Measurements from ENCODE around the gene TTC28.

The TTC28 gene

DNA sequence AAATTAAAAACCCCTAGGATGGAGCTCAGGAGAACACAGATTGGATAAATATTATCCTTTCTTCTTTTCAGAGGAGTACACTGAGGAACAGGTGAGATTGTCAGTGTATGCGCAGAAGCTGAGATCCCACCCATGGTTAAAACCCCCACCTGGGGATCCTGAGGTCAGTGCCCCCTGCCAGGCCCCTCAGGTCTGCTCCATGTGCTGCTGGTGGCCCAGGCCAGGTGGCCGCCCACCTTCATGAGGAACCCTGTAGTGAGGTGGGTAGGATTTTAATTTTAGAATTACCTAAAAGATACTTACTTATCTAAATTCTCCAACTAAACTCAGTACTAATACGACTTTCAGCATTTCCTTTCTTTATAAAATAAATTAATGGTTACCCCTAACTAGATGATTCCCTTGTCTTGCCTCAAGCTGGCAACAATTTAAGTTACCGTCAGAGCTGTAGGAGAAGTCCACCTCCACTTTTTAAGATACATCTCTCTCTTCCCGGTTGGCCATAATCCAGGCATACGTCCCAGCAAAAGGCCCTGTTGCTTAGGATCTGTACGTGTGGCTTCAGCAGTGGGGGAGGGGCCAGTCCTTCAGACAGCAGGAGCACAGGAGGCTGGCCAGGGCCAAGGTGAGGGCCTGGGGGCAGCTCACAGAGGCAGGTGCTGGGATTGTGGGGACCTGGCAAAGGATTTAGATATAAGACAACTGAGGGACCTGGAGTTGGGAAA is 699.1 kb downstream of the TTC28 start:
- DNase-seq: no peak

DNA sequence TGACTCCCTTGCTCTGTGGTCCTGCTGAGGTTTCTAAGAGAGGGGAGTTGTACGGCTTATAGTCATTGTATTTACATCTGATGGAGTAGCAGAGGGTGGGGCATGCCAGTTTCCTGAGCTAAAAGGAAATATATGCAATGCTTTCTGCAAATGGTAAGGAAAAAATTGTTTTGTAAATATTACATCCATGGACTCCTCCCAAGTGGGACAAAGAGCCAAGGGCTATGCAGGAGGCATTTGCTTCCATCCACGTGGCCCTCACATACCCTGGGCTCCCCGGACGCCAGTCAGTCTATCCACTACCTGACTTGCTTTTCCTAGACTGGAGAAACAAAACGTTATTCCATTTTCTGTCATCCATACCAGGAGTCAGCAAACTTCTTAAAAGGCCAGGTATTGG is 700.8 kb downstream of the TTC28 start:
- no peak for DNase-seq

DNA sequence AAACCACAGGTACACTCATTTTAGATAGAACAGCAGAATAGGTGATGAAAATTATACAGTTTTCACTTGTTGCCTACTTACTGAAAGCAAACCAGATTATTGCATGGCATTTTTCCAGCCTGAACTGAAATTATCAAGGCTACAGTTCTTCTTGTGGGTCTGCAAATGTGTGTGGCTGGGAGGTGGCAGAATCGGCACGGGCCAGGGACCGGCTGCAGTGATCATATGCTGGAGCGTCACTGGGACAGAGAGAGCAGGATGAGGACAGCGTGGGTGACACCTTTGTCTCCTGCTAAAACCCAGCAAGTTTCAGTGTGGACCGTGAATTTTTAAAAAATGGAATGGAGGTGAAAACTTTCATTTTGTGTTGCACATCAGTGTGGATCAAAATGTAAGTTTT is 701.3 kb downstream of the TTC28 start:
- DNase-seq: no peak

DNA sequence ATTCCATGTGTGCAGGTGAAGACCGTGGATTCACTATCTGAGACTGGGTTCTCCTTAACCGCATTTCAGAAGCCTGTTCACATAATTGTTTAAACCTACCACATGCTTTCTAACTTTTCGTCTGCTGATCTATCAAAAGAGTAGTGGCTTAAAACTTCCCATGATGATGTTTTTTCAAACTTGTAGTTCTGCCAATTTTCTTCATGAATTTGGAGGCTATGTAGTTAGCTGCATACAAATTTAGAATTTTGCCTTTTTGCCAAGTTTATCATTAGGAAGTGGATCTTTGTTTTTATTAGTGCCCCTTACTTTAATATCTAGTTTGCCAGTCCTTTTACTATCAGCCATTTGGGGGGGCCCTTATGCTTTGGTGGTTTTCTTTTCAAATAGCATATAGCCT is 703.1 kb downstream of the TTC28 start:
- no peak for DNase-seq

DNA sequence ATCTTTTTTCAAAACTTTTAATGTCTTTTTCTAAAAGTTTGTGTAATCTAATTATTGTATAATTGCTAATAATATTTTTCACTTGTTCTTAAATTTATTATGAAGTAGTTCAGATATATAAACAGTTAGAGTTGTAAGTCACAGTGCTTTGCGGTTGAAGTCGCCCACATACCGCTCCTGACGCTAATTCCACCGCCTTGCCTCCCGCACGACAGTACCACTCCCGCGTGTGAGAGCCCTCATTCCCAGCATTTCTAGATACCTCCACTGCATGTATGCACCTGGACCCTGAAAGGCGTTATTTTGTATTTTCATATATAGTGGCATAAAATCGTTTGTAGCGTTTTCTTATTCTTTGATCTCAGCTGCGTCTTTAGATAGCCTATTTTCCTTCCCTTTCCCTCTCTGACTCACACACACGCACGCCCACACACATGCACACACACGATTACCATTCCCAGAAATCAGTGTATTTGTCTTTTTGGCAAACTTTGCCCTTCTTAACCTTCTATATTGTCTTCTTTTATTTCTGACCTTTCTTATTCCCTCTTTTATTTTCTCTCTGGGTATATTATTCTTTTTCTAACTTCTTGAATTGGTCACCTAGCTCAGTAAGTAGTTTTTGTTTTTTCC is 704.1 kb downstream of the TTC28 start:
- DNase-seq: no peak

DNA sequence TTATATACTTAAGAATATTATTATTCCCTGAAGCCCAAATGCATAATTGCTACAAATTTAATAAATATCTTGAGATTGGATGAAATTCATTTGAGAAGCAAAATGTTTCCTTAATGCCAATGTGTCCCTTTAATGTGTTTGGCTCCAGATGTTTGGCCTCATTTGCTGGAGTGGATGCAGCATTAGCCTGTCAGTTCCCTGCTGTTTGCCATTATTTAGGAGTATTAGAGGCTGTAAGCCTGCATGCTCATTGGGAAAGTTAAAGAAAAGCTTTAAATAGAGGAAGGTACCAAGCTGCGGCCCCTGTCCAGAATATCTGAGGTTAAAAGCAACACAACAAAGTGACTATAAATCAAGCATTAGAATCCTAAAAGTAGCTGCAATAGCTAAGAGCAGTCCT is 705.8 kb downstream of the TTC28 start:
- DNase-seq: no peak

DNA sequence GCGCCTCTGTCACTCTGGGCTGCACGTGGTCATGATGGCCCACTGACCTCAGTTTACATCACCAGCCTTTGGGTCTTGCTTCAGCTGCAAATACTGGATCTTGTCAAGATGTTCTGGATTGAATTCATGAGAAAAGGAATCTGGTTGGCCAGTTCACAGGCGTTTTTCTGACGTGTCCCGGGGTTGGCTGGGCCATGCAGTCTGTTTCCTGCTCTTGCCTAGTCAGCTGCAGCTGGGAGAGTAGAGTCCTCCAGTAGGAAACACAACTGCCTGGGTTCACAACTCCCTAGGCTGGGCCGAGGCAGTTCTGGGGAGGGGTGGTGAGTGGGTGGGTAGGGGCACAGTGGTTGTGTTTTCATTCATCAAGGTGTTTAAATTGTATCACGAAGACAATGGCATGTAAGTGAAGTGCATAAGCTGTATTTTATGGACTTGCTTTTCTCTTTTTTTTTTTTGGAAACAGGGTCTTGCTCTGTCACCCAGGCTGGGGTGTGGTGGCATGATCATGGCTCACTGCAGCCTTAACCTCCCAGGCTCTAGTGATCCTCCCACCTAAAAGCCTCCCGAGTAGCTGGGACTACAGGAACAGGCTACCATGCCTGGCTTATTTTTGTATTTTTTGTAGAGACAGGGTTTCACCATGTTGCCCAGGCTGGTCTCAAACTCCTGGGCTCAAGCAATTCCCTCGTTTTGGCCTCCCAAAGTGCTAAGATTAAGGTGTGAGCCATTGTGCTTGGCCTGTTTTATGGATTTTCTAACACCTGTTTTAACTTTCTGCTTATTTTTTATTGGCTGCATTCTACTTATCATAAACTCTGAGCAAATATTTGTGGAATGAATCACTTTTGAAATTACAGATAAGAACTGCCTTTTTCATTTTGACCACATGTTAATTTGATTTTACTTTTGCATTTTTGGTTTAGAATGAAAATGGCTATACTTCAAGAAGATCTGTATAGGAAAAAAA is 706.6 kb downstream of the TTC28 start:
- DNase-seq: no peak

DNA sequence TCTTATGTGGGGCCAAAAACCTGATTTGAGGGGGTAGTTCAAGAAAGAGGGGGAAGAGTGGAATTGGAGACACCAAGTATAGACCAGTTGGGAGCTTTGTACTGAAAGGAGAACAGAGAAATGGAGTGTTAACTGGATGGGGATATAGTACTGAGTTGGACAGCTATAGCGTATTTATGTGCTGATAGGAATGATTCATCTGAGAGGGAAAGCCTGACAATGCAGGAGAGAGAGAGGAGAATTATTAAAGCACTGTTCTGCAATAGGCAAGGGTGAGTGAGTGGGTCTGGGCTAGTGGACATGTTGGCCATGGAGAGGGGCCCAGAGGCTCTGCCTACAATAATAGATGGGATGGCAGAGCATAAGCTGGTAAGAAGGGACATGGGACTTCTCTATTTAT is 707.7 kb downstream of the TTC28 start:
- no peak for DNase-seq

DNA sequence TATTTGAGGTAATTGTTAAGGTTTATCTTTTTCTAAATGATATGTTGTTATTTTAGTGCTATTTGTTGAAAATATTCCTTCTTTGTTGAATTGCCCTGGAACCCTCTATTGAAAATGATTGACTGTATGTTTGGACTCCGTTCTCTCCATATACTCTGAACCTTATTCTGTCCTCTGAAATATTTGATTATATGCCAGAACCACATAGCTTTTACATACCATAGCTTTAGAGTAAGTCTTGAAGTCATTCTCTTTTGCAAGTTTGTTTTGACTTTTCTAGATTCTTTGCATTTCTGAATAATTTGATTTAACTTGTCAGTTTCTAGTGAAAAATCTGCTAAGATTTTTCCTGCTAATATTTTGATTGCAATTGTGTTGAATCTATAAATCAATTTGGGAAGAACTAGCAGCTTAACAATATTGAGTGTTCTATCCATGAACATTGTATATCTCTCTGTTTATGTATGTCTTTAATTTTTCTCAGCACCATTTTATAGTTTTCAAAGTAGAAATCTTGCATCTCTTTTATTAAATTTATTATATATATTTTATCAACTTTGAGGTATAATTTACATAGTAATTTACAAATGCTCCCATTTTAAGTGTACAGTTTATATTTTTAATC is 708.9 kb downstream of the TTC28 start:
- no peak for DNase-seq

DNA sequence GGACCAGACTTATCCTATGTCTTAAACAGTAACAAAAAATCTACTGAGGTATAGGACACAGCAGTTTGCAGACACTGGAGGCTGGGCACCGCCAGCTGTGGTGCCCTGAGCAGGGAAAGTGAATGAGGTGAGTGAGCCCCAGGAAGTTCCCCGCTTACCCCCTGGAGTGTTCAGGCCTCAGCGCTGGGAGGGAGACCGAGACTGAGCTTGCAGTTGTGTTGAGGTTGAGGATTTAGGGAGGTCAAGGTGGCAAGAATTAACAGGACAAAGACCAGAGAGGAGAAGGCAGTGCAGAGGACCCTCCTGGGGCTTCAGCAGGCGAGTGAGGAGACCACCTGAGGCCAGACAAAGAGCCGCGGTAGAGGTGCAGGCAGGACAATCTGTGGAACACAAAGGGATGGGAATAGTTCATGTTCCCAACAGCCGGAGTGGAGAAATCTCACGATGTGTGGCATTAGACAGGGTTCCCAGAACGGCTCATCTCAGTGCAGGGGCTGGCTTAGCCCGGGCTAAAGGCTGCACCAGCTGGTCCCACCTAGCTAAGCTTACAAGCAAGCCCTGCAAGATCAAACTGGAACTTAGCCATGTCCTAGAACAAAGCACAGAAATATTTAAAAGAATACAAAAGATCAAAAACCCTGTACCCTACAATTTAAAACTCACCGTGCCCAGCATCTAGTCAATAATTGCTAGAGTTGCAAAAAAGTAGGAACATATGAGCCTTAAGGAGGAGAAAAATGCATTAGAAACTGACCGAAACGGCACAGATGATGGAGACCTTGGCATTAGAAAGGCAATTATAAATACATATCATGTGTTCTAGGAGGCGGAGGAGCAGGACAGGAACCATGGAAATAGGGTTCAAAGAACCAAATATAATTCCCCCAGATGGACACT is 713.2 kb downstream of the TTC28 start:
- DNase-seq: no peak

DNA sequence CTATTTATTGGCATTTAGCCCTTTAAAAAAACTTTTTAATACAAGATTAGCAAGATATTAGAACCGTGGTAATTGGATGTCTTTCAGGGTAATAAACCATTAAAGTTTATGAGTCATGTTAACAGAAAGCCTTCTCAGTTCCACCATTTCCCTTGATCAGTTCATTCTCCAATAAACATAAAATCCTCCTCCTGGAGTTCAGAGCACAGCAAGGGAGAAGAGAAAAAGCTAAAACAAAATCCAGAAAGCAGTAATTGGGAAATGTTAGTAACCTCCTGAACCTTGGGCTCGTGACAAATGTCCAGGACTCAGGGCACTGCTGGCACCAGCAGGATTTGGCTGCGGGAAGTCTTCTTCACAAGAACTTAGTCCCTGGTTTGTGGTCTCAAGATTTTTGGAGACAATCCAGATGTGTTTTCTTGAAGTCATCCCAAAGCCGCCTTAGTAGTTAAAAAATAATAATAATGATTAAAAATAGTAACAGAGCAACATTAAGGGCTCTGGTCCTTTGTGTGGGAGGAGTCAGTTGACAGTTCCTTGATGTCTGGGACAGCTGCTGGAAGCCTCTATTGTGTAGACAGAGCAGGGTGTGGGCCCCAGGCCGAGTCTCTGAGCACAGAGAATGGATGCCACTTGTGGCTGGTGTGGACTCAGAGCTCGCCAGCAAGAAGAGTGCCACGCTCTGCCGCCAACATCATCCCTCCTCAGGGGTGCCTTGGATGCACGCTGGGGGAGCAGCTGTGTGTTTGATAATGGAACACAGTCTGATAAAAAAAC is 717.2 kb downstream of the TTC28 start:
- DNase-seq: no peak

DNA sequence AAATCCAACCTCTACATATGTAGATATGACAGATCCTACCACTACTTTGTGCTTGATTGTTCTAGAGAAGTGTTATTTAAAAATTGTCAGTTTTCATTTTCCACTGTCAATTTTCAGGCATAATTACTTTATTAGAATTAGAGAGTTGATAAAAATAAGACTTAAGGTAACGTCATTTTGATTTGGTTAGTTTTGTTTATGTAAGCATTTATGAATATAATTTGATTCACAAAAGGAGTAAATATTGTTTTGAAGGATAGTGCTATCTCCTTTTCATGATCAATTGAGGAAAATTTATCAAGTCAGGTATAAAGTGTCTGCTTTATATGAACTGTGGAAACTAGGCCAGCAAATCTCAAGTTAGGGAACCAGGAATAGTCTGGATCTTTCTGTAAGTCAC is 718.0 kb downstream of the TTC28 start:
- no peak for DNase-seq

DNA sequence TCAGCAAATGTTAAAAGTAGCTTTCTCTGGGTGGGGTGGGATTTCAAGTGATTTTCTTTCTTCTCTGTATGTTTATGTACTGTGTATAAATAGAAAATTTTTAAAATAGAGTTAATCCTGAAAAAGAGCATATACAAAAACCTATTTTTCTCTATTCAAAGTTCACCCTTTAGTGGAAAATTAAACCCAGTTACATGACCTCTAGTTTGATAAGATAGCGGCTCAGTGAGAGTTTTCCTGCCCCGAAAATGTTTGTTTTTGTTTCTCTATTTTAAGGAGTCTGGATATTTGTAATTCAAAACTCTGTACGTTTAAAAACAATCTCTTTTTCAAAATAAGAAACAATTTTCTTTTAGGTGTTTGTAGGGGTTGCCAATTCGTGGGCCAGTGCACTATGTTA is 718.5 kb downstream of the TTC28 start:
- no peak for DNase-seq

DNA sequence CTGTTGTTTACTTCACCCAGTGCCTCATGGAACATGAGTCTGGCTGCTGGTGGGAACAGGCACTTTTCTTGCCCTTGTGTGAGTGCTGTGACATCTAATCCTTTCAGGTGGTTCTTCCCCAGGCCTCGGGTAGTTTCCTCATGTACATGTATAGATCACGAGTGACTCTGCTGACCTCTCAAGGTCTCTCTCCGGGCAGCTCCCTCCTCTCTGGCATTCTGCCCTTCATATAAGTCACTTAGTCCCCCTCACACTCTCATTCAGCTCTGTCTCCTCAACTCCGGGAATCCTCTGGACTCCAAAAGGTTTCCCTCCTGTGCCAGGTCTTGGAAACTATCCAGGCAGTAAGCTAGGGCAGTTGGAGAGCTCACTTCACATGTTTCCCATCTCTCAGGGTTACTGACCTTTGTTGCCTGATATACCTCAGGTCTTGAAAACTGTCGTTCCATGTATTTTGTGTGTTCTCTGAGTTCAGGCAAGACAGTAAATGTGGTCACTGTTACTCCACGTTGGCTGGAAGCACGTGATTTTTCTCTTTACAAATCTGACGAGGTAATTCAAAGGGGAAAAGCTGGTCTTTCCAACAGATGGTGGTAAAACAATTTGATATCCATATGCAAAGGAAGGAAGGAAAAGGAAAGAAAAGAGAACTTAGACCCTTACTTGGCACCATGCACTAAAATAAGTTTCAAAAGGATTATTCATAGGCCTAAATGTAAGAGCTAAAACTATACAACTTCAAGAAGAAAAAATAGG is 720.1 kb downstream of the TTC28 start:
- no peak for DNase-seq

DNA sequence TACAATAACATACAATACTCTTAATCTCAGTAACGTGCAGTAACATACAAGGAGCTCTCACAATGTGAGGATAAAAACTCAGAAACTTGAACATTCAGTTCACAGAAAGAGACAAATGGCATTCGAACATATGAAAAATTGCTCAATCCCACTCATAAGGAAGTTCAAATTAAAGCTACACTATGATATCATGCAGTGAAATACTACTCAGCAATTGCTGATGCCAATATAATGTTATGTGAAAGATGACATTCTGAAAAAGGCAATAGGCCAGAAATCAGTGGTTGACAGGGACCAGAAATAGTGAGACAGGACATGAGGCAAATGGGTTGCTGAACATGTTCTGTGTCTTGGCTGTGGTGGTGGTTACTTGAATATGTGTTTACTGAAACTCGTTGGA is 726.9 kb downstream of the TTC28 start:
- no peak for DNase-seq

DNA sequence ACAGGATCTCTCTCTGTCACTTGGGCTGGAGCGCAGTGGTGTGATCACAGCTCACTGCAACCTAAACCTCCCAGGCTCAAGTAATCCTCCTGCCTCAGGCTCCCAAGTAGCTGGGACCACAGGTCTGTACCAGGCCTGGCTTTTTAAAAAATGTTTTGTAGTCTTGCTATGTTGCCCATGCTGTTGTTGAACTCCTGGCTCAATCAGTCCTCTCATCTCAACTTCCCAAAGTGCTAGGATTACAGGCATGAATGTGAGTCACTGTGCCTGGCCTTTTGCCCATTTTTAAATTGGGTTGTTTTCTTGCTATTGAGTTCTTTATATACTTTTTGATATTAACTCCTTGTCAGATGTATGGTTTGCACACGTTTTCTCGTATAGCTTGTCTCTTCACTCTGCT is 727.5 kb downstream of the TTC28 start:
- no peak for DNase-seq

DNA sequence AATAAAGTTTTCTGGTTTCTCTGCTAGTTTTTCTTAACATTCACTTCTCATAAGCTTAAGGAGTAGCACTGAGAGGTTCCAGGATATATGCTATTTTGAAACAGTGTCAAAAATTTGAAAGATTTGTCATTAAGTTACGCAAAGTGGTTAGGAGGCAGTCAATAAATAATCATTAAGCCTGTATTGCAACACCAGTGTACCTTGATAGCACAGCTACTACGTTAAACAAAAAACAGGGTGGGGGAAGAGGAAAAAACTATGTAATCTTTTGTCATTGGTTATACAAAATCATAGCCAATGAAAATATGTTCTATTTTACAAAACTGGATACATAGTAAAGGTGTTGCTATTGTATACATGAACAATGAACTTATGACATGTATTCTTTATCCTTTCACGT is 730.2 kb downstream of the TTC28 start:
- DNase-seq: no peak

DNA sequence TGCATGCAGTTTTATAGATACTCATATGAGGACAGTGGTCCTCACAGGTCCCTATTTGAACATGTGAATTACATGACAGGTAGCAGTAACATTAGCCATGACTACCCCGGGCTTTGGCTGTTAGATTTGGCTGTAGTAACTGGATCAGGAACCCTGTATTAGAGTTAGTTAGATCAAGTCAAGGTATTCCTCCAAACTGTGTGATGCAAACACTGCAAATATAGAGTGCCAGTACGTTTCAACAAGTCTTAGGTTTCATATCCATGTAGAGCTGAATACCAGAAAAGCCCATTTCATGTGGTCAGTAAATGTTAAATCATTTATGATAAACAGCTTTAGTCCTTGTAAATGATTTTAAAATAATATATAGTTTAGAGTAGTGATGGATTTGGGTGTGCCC is 731.1 kb downstream of the TTC28 start:
- DNase-seq: no peak

DNA sequence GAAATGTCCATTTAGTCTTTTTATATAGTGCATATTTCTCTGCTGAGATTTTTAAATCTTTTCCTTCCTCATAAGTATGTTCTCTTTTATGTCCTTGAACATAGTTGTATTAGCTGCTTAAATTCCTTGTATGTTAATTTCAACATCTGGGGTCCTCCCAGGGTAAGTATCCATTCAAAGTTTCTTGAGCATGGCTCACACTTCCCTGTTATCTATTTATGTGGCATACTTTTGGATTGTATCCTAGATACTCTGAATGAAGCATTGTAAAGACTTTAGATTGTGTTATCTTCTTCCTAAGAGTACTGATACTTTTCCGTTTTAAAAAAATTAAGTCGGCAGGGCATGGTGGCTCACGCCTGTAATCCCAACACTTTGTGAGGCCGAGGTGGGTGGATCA is 732.2 kb downstream of the TTC28 start:
- no peak for DNase-seq

DNA sequence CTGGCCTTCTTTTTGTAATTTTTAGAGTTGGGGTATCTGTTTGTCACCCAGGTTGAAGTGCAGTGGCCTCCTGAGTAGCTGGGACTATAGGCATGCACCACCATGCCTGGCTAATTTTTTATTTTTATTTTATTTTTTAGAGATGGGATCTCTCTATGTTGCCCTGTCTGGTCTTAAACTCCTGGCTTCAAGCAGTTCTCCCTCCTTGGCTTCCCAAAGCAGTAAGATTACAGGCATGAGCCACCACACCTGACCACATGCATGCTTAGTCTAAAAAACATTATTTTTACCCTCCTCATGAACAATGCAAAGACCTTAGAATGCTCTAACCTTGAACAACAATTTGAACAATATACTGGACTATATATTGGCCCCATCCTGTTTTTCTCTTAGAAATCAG is 738.5 kb downstream of the TTC28 start:
- no peak for DNase-seq

DNA sequence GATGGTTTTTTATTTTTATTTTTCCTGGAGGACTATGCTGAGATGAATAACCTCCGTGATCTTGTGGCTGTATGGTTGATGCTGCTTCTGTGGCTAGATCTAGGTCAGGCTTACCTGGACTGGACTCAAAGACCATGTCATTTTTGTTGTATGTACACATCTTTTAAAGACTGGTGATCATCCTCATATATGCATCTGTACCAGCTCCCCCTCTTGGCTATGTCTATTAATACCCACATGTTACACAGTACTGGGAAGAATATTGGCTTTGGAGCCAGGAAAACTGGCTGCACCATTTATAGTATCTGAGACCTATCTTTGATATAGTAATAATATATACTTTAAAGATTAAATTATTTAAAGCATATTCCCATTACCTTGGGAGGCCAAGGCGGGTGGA is 742.2 kb downstream of the TTC28 start:
- no peak for DNase-seq
